Measurements from ENCODE around the gene CGAS. TPM values are rescaled to one million over a fixed set of nuclear protein-coding genes. Genes with fewer than 3 reads are reported as not detected.

CGAS gene
- total RNA-seq, 2 donors from 2014 or later = 3.1 to 3.4 TPM

DNA sequence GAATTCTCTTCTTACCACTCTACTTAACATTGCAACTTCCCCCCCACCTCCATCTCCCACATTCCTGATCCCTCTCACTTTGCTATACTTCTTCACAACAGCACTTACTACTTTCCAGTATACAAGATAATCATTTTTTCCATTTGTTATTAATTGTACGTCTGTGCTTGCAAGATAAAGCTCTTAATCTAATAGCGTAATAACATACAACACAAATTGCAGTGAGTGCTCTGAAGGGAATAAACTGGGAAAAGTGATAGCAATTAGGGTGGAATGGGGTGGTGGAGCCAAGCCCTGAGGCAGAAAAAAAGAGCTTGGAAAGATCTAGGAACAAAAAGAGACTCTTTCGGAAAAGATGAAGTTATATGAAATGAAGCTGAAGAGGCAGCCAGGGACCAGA lies 8.5 kb downstream of the CGAS start:
- H3K4me1 ChIP-seq (replicated peaks) = no peaks in the 10 kb centered on the region
- no peaks in the 10 kb centered on the region for H3K27me3 ChIP-seq (replicated peaks; ENCODE audit: insufficient read depth)
- intact Hi-C loops (cut with DNase I) = no loop called here
- H3K9me3 ChIP-seq = no peaks in the 10 kb centered on the region
- H3K4me3 ChIP-seq = no peak overlapping the region
- no peaks in the 10 kb centered on the region for H3K36me3 ChIP-seq
- no peak for DNase-seq (ENCODE audit: low spot score)
- H3K27ac ChIP-seq = no peak overlapping the region
- 96% methylated on average over 3 of the region's 3 CpGs for WGBS
- TF ChIP-seq POLR2A (IDR thresholded peaks at IDR 0.05) (no peak), POLR2AphosphoS5 (IDR thresholded peaks at IDR 0.05) (no peak)
- TF ChIP-seq, protein P1, sequence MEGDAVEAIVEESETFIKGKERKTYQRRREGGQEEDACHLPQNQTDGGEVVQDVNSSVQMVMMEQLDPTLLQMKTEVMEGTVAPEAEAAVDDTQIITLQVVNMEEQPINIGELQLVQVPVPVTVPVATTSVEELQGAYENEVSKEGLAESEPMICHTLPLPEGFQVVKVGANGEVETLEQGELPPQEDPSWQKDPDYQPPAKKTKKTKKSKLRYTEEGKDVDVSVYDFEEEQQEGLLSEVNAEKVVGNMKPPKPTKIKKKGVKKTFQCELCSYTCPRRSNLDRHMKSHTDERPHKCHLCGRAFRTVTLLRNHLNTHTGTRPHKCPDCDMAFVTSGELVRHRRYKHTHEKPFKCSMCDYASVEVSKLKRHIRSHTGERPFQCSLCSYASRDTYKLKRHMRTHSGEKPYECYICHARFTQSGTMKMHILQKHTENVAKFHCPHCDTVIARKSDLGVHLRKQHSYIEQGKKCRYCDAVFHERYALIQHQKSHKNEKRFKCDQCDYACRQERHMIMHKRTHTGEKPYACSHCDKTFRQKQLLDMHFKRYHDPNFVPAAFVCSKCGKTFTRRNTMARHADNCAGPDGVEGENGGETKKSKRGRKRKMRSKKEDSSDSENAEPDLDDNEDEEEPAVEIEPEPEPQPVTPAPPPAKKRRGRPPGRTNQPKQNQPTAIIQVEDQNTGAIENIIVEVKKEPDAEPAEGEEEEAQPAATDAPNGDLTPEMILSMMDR (IDR thresholded peaks at IDR 0.05) = no peak

GRCh38 chr6:73435236-73435635 lies 16.9 kb downstream of the CGAS start:
- intact Hi-C loops (cut with DNase I) = no loop called here
- Histone ChIP-seq H3K27ac (no peak overlapping the region), H3K4me3 (no peak overlapping the region), H3K4me1 (replicated peaks) (no peaks in the 10 kb centered on the region), H3K9me3 (no peaks in the 10 kb centered on the region), H3K36me3 (no peaks in the 10 kb centered on the region), H3K27me3 (replicated peaks; ENCODE audit: insufficient read depth) (no peaks in the 10 kb centered on the region)
- TF ChIP-seq, protein P1 (IDR thresholded peaks at IDR 0.05) = no peak
- TF ChIP-seq POLR2AphosphoS5 (IDR thresholded peaks at IDR 0.05) = no peak
- TF ChIP-seq POLR2A (IDR thresholded peaks at IDR 0.05) = no peak
- 88% methylated on average over 3 of the region's 3 CpGs for WGBS
- no peak for DNase-seq (ENCODE audit: low spot score)

GRCh38 chr6:73421534-73421933 lies 30.6 kb downstream of the CGAS start:
- Histone ChIP-seq H3K9me3 (no peaks in the 10 kb centered on the region), H3K27ac (no peak overlapping the region), H3K36me3 (no peaks in the 10 kb centered on the region), H3K4me3 (no peak overlapping the region), H3K27me3 (replicated peaks; ENCODE audit: insufficient read depth) (no peaks in the 10 kb centered on the region), H3K4me1 (replicated peaks) (no peaks in the 10 kb centered on the region)
- no peak for TF ChIP-seq POLR2A (IDR thresholded peaks at IDR 0.05)
- no peak for TF ChIP-seq POLR2AphosphoS5 (IDR thresholded peaks at IDR 0.05)
- TF ChIP-seq, protein P1 (IDR thresholded peaks at IDR 0.05) = no peak
- DNase-seq (ENCODE audit: low spot score) = peak; percentile 42
- intact Hi-C loops (cut with DNase I) = no loop called here
- 77% methylated on average over 2 of the region's 2 CpGs for WGBS

DNA sequence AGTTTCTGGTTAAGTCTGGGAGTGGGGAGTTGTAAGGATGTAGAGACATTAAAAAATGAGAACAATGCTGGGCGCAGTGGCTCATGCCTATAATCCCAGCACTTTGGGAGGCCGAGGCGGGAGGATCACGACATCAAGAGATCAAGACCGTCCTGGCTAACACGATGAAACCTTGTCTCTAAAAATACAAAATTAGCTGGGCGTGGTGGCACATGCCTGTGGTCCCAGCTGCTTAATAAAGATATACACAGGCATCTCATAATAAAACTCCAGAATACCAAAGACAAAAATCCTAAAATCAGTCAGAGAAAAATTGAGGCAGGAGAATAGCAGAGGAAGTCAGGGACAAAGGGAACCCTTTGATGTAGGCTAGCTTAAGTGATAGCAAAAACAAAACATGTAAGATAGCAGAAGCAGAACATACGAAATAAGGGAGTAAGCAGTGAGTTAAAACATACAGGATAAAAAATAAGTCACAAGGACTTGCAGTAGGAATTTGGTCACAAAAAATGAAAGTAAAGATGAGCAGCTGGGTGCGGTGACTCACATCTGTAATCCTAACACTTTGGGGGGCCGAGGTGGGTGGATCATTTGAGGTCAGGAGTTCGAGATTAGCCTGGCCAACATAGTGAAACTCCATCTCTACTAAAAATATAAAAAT lies 33.9 kb downstream of the CGAS start:
- H3K36me3 ChIP-seq = no peaks in the 10 kb centered on the region
- TF ChIP-seq POLR2AphosphoS5 (IDR thresholded peaks at IDR 0.05) = no peak
- TF ChIP-seq POLR2A (IDR thresholded peaks at IDR 0.05) = no peak
- TF ChIP-seq, protein P1 (IDR thresholded peaks at IDR 0.05) = no peak
- intact Hi-C loops (cut with DNase I) = no loop called here
- no peaks in the 10 kb centered on the region for H3K9me3 ChIP-seq
- no peak overlapping the region for H3K27ac ChIP-seq
- no peak overlapping the region for H3K4me3 ChIP-seq
- H3K4me1 ChIP-seq (replicated peaks) = no peaks in the 10 kb centered on the region
- WGBS = 90% methylated on average over 11 of the region's 11 CpGs
- no peaks in the 10 kb centered on the region for H3K27me3 ChIP-seq (replicated peaks; ENCODE audit: insufficient read depth)
- DNase-seq (ENCODE audit: low spot score) = no peak

DNA sequence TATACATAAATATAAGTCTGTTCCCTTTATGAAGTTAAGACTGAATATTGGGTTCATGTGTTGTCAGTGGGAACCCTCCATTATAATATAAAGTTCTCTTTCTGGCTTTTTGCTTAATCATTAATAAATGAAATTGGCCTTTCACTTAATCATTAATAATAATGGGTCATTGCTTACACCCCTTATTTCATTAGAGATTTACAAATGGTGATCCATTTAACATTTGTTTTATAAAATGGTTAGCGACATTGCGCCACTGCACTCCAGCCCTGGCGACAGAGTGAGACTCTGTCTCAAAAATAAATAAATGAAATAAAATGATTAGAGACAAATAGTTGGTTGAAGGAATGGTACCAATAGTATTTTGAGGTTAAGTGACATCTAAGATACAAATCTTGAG lies 39.0 kb downstream of the CGAS start:
- Histone ChIP-seq H3K9me3 (no peaks in the 10 kb centered on the region), H3K36me3 (no peaks in the 10 kb centered on the region), H3K4me1 (replicated peaks) (no peaks in the 10 kb centered on the region), H3K27ac (no peak overlapping the region), H3K27me3 (replicated peaks; ENCODE audit: insufficient read depth) (no peaks in the 10 kb centered on the region), H3K4me3 (no peak overlapping the region)
- TF ChIP-seq, protein P1 (IDR thresholded peaks at IDR 0.05) = no peak
- no peak for TF ChIP-seq POLR2AphosphoS5 (IDR thresholded peaks at IDR 0.05)
- no peak for TF ChIP-seq POLR2A (IDR thresholded peaks at IDR 0.05)
- no peak for DNase-seq (ENCODE audit: low spot score)
- WGBS = 75% methylated on average over 3 of the region's 3 CpGs
- intact Hi-C loops (cut with DNase I) = no loop called here
